GM18870 (cell line): Measurements from ENCODE around the gene VPS45.
"Not testable (repeated sequence)": the region's sequence is repeated elsewhere in the genome, so short reads cannot be mapped to it uniquely, and the experiment has no call there.

Experiments used
- ATAC-seq: cut with Tn5 transposase; IDR thresholded peaks from one replicate; pipeline ENCODE4 v1.9.1; 2021; ENCODE audit warnings: moderate library complexity; ENCODE audit not compliant: unreplicated experiment

VPS45 gene

DNA sequence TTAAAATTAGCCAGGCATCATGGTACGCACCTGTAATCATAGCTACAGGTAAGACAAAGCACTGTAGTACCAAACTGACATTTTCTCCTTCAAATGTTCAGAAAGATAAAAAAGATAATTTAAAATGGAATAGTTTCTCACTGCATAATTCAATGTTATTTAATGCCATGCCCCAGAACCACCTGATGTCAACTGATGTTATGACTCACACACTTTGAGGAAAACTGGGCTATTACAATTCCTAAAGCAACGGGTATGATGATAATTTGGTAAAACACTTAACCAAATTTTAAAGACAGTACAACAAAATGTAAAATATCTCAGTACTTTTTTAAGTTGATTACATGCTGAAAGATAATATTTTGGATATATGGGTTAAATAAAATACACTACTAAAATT, 59.2 kb downstream of the VPS45 start:
- no peak for ATAC-seq

DNA sequence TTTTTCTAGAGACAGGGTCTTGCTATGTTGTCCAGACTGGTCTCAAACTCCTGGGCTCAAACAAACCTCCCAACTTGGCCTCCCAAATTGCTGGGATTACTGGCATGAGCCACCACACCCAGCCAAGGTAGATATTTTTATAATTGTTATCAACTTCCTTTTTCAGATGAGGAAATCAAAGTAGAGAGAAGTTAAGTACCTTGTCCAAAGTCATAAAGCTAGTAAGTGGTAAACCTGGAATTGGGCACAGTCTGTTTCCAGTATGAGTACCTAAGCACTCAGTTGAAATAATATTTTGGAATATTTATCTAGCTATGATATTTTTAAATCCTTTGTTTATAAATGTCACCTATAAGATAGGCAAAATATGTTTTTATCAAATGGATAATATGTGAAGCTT, 59.9 kb downstream of the VPS45 start:
- no peak for ATAC-seq

DNA sequence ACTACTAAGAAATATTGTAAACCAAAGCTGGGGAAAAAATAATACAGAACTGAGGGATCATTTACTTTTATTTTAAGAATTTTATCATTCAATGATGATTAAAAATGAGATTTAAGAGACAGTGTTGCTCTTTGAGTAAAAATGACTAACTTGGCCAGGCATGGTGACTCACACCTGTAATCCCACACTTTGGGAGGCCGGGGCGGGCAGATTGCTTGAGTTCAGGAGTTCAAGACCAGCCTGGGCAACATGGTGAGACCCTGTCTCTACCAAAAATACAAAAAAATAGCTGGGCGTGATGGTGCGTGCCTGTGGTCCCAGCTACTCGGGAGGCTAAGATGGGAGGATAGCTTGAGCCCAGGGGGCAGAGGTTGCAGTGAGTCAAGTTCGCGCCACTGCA, 60.3 kb downstream of the VPS45 start:
- no peak for ATAC-seq

DNA sequence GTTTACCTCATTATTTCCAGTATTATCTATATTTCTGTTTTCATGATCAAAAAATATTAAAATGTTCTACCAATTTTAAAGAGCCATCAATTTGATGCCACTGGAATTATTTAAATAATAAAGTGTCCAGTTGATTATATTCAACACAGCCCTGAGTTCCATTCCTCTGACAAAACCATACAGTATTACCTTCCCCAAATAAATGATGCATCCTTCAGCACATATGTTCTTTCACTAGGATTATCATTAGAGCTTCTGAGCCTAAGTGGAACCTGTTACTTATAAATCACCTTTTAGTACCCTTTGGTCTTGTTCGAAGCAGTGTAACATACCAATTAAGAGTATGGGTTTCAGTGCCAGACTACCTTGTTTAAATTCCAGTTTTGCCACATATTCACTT, 64.8 kb downstream of the VPS45 start:
- no peak for ATAC-seq

DNA sequence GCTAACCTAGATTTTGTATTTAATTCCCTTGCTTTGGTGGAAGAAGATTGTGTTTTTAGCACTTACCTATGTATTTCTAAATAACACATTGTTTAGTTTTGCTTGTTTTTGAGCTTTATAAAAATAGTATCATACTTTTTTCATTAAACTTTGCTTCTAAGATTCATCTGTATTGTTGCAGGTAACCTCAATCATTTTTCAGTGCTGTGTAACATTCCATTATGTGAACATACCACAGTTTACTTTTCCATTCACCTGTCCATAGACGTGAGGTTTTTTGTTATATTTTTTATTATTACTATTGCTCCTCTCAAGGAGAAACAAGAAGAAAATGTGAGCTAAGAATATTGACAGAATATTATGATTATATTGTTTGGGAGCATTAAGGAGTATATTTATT, 67.0 kb downstream of the VPS45 start:
- no peak for ATAC-seq

DNA sequence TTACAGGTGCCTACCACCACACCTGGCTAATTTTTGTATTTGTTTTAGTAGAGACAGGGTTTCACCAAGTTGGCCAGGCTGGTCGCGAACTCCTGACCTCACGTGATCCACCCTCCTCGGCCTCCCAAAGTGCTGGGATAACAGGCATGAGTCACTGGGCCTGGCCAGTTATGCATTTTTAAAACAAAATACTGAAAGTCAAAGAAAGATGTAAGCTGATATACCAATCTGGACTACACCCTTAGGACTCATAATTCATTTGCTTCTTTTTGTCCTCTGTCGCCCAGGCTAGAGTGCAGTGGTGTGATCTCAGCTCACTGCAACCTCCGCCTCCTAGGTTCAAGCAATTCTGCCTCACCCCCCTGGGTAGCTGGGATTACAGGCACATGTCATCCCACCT, 67.8 kb downstream of the VPS45 start:
- not testable (repeated sequence) for ATAC-seq

DNA sequence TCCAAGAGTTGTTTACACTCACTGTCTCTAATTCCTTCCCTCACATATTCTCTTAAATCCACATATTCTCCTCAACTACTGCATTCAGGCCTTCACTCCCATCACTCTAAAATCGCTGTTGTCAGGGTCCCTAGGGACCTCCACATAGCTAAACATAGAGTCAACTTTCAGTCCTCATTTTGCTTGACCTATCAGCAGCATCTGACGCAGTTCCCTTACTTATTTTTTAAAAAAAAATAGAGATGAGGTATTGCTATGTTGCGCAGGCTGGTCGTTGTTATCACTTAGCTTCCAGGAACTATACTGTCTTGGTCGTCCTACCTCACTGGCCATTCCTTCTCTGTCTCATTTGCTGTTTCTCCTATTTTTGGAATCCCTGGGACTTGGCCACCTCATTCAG, 70.5 kb downstream of the VPS45 start:
- ATAC-seq = no peak

DNA sequence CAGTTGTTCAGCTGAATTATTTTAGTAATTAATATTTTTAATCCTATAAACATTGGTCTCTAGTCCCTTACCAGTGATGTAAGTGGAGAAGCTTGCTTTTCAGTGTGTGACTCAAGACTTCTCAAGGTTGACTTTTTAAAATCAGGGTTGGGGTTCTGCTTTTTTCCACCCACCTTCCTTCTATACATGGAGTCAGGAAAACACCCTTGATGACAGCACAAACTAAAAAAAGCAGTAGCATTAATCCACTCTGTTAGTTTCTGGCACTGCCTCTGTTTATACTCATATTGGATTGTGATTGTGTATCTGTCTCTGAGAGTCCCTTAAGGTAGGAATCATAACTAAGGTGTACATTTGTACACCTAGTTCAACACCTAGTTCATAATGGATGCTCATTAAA, 73.9 kb downstream of the VPS45 start:
- ATAC-seq = no peak

DNA sequence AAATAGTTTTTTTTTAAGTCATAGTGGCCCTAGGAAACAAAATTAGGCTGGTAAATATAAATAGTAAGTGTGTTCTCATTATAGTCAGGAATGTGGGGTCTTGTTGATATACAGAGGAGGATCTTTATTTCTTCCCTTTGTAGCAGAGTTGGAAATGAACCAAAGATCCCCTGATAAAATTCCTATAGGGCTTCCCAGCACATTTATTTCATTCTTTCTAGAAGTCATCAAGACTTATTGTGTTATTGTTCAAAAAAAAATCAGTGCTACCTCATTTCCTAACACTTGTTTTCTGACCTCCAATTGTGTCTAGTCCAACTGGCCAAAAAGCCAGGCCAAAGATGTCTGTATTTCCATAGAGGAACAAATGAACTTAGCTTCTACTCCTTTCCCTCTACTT, 74.5 kb downstream of the VPS45 start:
- no peak for ATAC-seq

DNA sequence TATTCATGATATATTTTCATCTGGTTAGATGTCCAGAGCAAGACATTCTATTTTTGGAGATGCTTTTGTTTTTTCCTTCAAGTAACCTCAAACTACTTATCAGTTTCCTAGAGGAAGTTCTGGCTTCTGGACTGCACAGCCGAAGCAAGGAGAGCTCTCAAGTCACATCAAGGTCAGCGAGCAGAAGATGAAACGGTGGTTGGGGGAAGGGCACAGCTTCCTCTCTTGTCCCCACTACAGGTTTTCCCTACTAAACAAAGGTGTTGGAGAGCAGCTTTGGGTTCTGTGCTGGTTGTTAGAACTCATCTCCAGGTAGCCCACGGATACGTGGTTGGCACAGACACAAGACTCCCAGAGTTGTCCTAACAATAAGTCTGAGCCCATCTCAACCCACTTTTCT, 77.0 kb downstream of the VPS45 start:
- no peak for ATAC-seq

DNA sequence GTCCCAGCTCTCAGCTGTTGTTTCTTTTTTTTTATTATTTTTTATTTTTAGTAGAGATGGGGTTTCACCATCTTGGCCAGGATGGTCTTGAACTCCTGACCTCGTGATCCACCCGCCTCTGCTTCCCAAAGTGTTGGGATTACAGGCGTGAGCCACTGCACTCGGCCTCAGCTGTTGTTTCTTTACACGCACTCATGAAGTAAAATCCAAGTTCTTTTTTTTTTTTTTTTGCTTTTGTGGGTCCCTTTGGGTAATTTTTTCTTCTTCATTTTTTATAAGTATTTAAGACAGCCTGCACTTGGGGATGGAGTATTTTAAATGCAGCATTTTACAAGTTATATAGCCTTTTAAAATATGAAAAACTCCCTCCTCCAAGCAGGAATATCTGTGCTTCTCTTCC, 78.4 kb downstream of the VPS45 start:
- ATAC-seq = not testable (repeated sequence)

DNA sequence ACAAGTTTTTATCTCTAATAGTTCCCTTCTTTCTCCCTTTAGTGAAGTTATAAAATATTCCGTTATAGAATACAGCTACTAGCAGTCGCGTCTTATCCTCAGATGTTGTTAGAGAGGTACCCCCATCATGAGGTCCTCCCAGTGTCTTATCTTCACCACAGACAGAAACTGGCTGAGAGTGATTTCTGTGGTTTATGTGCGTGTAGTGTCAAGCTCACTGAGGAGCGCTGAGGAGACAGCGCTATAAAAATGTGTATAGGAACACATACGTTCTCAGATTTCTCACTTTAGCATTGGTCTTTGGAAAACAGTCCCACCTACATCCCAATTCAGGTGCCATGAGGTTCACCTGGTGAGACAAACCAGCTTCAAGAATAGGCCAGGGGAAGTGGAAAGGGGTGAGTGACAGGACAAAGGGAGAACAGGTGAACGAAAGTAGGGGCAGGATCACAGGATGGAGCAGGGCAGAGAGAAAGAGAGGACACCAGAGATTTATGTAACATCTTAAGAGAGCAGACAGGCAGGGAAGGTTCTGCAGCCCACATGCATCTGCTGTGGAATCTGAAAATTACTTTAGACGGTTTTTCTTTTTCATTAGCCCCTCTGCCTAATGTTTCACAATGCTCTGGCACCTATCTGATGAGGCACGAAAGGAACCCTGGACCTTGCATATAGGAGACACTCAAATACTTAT, 79.4 kb downstream of the VPS45 start:
- ATAC-seq = no peak

DNA sequence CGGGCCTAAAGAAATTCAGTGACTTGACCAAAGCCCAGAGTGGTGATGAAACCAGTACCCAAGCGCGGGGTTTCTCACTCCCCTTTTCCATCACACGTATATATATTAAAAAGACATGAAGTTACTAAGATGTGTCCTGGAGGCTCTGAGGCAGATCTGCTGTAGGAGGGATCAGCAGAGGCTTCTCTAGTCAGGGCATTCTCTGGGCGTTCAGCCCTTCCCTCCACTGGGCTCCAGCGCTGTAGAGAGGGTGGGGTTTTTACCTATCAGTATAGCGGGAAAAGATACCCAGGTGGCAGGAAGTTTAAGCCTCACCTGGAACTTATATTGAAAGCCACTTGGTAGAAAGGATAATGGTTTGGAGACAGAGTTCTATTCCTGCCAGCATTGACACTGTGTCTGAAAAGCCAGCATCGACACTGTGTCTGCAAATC, 81.3 kb downstream of the VPS45 start:
- ATAC-seq = no peak

DNA sequence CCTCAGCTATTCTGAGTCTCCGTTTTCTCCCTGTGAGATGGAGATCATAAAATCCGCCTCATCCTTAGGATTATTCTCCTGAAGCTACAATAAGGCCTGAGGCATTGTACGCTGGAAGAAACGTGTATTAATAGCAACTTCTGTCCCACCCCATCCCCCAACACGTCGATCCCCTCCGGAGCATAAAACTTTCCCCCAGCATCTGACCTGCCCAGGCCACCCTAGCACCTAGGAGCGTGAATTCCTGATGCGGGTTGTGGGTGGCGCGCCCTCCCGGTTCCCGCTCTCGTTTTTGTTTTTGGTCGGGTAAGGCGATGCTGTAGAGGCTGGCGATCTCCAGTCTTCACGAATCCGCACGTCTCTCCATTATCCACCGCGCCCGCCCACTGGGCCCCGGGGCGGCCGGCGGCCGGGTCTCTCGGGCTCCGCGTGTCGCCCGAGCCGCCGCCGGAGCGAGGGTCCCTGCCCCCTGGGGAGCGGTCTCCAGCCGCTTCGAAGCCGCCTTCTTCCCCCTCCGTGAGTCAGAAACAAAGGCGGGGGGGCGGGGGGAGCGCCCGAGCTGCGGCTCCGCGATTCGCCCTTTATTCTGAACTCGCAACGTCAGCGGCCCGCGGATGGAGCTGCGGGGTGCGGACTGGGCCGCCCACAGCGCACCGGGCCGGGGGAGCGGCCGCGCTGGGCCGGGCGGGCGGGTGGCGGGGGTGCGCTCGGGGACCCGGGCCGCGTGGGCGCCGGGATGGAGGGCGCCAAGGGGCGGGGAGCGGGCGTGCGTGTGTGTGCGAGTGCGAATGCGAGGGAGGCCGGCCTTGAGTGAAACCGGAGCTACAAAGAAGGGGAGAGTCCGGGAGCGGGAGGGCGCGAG, 81.9 kb downstream of the VPS45 start, which contains the start of gene PLEKHO1:
TSS of gene PLEKHO1 (plus strand) at position 646 of the 862 bp plus-strand sequence. CDS start 342 bp downstream, outside the sequence.
- ATAC-seq = no peak

DNA sequence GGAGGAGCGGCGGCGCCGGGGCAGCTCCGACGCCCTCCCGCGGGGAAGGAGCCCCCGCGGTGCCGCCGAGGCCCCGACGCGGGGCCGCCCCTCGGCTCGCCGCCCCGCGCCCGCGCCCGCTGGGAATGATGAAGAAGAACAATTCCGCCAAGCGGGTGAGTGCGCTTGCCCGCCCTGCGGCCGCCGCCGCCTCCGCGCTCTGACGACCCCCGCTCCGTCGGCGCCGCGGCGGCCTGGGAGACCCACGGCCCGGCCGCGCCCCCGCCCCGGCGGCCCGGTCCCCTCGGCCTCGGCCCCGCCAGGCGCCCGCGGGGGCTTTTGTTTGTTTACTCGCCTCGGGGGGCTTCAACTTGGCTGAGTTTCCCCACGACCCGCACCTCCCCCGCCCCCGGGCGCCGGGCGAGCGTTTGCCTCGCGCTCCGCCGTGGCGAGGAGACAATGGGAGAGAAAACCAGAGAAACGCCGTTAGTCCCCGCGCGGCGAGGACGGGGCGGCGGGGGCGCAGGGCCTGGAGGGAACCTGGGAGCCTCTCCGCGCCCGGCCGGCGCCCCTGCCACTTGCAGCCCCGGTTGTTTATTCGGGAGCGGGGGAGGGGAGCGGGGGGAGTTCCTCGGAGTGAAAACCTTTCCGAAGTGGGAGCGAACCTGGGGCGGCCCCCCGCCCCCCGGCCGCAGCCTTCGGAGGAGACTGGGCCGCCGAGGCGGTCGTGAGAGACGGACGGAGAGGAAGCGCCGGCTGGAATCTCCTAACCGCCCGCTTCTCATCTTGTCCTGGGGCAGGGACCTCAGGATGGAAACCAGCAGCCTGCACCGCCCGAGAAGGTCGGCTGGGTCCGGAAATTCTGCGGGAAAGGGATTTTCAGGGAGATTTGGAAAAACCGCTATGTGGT, 82.8 kb downstream of the VPS45 start:
- no peak for ATAC-seq

DNA sequence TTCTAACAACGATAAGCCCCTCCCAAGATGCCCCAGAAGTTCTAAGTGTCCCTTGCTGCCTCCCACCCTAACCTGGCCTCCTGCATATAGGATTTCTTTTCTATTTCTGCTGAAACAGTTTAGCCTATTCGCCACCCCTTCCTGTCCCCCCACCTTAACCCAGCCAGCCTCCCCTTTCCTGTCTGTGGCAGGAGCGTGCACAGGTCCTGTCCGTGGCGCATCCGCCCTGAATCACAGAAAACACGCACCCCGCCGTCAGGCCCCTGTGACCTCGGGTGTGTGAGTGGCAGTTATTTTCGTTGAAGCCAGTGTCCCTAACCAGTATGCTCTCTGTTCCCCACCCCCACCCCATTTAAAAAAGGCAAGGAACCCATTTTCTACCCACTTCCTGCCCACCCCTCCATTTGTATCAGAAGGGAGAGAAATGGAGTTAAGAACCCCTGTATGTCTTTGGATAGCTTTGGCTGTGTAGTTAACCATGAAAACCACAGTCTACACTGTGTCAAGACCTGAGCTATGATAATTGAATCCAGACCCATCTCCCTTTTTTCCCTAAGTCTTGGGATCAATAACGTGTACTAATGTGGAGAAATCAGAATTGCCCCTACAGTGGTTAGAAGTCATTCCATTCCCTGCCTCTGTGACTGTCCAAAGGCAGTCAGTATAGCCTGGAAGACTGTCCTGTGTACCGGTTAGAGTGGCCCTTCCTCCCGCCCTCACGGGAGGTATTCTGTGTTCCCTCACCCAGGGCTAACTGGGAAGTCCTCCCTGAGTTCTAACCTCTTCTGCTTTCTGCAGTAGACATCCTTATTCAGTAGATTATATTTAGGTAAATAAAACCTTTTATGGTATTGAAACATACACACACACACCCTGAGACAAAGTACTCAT, 84.0 kb downstream of the VPS45 start:
- ATAC-seq = no peak

DNA sequence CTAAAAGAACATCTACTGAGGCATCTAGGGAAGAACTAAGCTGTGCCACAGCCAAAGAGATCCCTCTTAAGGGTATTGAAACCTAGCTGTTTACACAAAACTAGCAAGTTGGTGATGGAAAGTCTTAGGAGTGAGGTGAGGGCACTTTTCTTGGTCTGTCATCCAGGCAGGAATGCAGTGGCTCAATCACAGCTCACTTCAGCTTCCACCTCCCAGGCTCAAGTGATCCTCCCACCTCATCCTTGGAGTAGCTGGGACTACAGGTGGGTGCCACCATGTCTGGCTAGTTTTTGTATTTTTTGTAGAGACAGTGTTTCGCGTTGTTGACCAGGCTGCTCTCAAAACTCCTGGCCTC, 84.6 kb downstream of the VPS45 start:
- no peak for ATAC-seq

DNA sequence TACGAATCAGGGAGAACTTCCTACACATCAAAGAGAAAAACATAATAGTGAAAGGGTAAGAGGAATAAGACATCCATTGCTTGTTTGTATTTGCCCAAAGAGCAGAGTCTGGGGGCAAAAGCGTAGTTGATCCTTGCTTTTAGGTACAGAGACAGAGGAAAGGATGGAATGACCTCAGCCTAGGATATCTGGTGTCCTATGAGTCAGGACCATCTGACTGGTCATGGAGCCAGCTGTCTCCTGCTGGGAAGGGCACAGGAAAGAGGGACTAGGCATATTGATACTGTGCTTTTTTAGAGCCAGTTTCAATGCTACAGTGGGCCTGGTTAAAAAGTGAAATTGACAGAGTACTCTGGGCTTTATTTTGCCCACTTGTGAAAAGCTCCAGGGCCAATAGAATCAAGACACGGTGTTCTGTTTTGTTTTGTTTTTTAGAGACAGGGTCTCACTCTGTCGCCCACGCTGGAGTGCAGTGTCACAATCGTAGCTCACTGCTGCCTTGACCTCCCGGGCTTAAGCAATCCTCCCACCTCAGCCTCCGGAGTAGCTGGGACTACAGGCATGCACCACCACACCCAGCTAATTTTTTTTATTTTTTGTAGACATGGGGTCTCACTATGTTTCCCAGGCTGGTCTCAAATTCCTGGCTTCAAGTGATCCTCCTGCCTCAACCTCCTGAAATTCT, 85.3 kb downstream of the VPS45 start:
- no peak for ATAC-seq

DNA sequence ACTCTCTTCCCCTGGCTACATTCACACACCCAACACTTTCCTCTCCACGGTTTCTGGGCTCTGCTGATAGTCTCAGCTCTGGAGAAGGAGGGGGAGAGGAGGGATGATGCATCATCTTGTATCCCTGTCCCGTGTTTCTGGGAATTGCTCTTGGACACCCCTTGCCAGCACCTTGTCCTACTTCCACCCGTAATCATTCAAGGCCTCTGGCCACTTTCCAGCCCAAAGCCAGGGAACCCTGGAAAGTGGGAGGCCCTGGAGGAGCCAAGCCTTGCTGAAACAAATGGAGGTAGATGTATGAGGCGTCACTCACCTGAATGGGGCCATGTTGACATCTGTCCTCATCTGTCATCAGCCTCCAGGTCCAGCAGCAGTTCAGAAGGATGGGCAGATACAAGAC, 86.6 kb downstream of the VPS45 start:
- no peak for ATAC-seq
